ENCODE data around the gene DEDD2. TPM values are rescaled to one million over a fixed set of nuclear protein-coding genes. Genes with fewer than 3 reads are reported as not detected.

Gene DEDD2
- total RNA-seq, 1 donor from 2014 or later, result 29.4 TPM

Other genes starting within 250 kb of the DEDD2 start
- gene ATP1A3, start 223.4 kb downstream of the DEDD2 start, total RNA-seq, result under 0.01 and 0.05 TPM in 2 replicates
- 0.05 and 0.17 TPM in 2 replicates for gene GRIK5, start 147.5 kb downstream of the DEDD2 start, total RNA-seq
- 17.3 and 17.4 TPM in 2 replicates for gene ZNF574, start 141.5 kb downstream of the DEDD2 start, total RNA-seq
- gene POU2F2, start 85.2 kb downstream of the DEDD2 start, total RNA-seq, result 0.17 and 0.56 TPM in 2 replicates
- gene ZNF526, start 2.6 kb upstream of the DEDD2 start, total RNA-seq, result 8.7 and 9.3 TPM in 2 replicates
- gene GSK3A, start 24.9 kb upstream of the DEDD2 start, total RNA-seq, result 16.7 and 28.0 TPM in 2 replicates
- 32.7 and 42.4 TPM in 2 replicates for gene ERF, start 37.5 kb upstream of the DEDD2 start, total RNA-seq
- 20.6 and 39.7 TPM in 2 replicates for gene CIC, start 51.6 kb upstream of the DEDD2 start, total RNA-seq
- gene PRR19, start 84.5 kb upstream of the DEDD2 start, total RNA-seq, result 0.84 and 1.2 TPM in 2 replicates
- 38.5 and 40.2 TPM in 2 replicates for gene PAFAH1B3, start 84.9 kb upstream of the DEDD2 start, total RNA-seq
- 0.09 TPM in 1 of 2 replicates, not detected in the other for gene TMEM145, start 95.6 kb upstream of the DEDD2 start, total RNA-seq
- gene MEGF8, start 108.0 kb upstream of the DEDD2 start, total RNA-seq, result 43.1 and 60.8 TPM in 2 replicates
- not detected in 2 replicates for gene CNFN, start 172.6 kb upstream of the DEDD2 start, total RNA-seq
- gene LIPE, start 209.7 kb upstream of the DEDD2 start, total RNA-seq, result 10.8 and 12.1 TPM in 2 replicates
- gene CXCL17, start 225.3 kb upstream of the DEDD2 start, total RNA-seq, result not detected in 2 replicates